ENCODE measurements around the gene SLC12A8.
A peak's percentile ranks its signal among the peaks of the same experiment; 100 is the strongest.

Gene SLC12A8

GRCh38 chr3:125080077-125080476 lies 132.5 kb downstream of the SLC12A8 start:
- no peak for TF ChIP-seq CTCF (IDR thresholded peaks at IDR 0.05; ENCODE audit: insufficient read depth, low read depth, low read length, missing control alignments)
- H3K4me3 ChIP-seq (ENCODE audit: low read length) = no peak overlapping the region
- DNase-seq (ENCODE audit: low read depth) = no peak

- no peak for TF ChIP-seq CTCF (IDR thresholded peaks at IDR 0.05; ENCODE audit: insufficient read depth, low read depth, low read length, missing control alignments)
- H3K4me3 ChIP-seq (ENCODE audit: low read length) = no peak overlapping the region
- peak; percentile 45 for DNase-seq (ENCODE audit: low read depth)
Measured at GRCh38 chr3:125079675-125080045, 132.9 kb downstream of the SLC12A8 start.

GRCh38 chr3:125078951-125079674 lies 133.4 kb downstream of the SLC12A8 start:
- TF ChIP-seq CTCF (IDR thresholded peaks at IDR 0.05; ENCODE audit: insufficient read depth, low read depth, low read length, missing control alignments) = no peak
- H3K4me3 ChIP-seq (ENCODE audit: low read length) = no peak overlapping the region
- DNase-seq (ENCODE audit: low read depth) = no peak

- no peak for DNase-seq (ENCODE audit: low read depth)
- H3K4me3 ChIP-seq (ENCODE audit: low read length) = no peak overlapping the region
- no peak for TF ChIP-seq CTCF (IDR thresholded peaks at IDR 0.05; ENCODE audit: insufficient read depth, low read depth, low read length, missing control alignments)
Measured at GRCh38 chr3:125077864-125078263, 134.7 kb downstream of the SLC12A8 start.

- TF ChIP-seq CTCF (IDR thresholded peaks at IDR 0.05; ENCODE audit: insufficient read depth, low read depth, low read length, missing control alignments) = no peak
- DNase-seq (ENCODE audit: low read depth) = no peak
- no peak overlapping the region for H3K4me3 ChIP-seq (ENCODE audit: low read length)
Measured at GRCh38 chr3:125076464-125076863, 136.1 kb downstream of the SLC12A8 start.

- TF ChIP-seq CTCF (IDR thresholded peaks at IDR 0.05; ENCODE audit: insufficient read depth, low read depth, low read length, missing control alignments) = no peak
- no peak for DNase-seq (ENCODE audit: low read depth)
- H3K4me3 ChIP-seq (ENCODE audit: low read length) = no peak overlapping the region
Measured at GRCh38 chr3:125075738-125076137, 136.8 kb downstream of the SLC12A8 start.

- no peak for DNase-seq (ENCODE audit: low read depth)
- no peak for TF ChIP-seq CTCF (IDR thresholded peaks at IDR 0.05; ENCODE audit: insufficient read depth, low read depth, low read length, missing control alignments)
- H3K4me3 ChIP-seq (ENCODE audit: low read length) = no peak overlapping the region
Measured at GRCh38 chr3:125073390-125073905, 139.1 kb downstream of the SLC12A8 start.

Measured in epithelial cell of esophagus (primary cell).